Ovary (tissue), 9 donors: ENCODE data around the gene SLC12A8. TPM values are rescaled to one million over a fixed set of nuclear protein-coding genes. Genes with fewer than 3 reads are reported as not detected.

ENCODE experiments used
- DNase-seq, 5 donors: peaks; one replicate each; pipeline ENCODE4 v3.0.0-alpha.2; 2019 to 2020
- H3K27ac ChIP-seq, 2 donors: fragments of 200-600 bp; one replicate each; pipeline versions ENCODE4 v1.5.1 to v1.8.0; 2019 to 2022
- H3K27me3 ChIP-seq: fragments of 200-600 bp; one replicate; pipeline ENCODE4 v1.8.0; 2022
- H3K36me3 ChIP-seq: fragments of 200-600 bp; sonication (generic); one replicate; pipeline ENCODE4 v1.5.1; 2019
- H3K4me1 ChIP-seq: one replicate; pipeline ENCODE4 v1.8.1; 2013; ENCODE audit warnings: mild to moderate bottlenecking, moderate library complexity; ENCODE audit not compliant: insufficient read depth
- H3K4me3 ChIP-seq: fragments of 200-600 bp; sonication (generic); one replicate; pipeline ENCODE4 v1.5.1; 2017
- H3K9me3 ChIP-seq, 2 donors: fragments of 200-600 bp in 1 of 2; sonication (generic) in 1 of 2; one replicate each; pipeline versions ENCODE4 v1.5.1 to v1.8.1; 2013 to 2019; ENCODE audit warnings: mild to moderate bottlenecking in 1 of 2, moderate library complexity in 1 of 2
- CTCF ChIP-seq, 3 donors: fragments of 450-650 bp in 2 of 3; fragments of 200-600 bp in 1 of 3; IDR thresholded peaks; one replicate each; pipeline versions ENCODE4 v1.5.1 to v1.8.0; 2016 to 2022; ENCODE audit warnings: antibody characterized with exemption in 3 of 3, mild to moderate bottlenecking in 1 of 3
- EP300 ChIP-seq: sonication (generic); formaldehyde crosslinking; IDR thresholded peaks from one replicate; pipeline ENCODE4 v1.6.1; 2017; ENCODE audit warnings: antibody characterized with exemption
- POLR2A ChIP-seq: fragments of 450-650 bp; IDR thresholded peaks from one replicate; pipeline ENCODE4 v1.6.1; 2017; ENCODE audit warnings: antibody characterized with exemption, mild to moderate bottlenecking, moderate library complexity
- WGBS, 3 donors: extraction: QIAGEN DNeasy Blood & Tissue Kit in 1 of 3; methylation state at CpG; one replicate each; pipeline versions ENCODE4 v1.1.5 to v1.1.7; 2013 to 2017; 5-methylcytosine and 5-hydroxymethylcytosine counted together
- intact Hi-C, 4 donors: fragments of 100-400 bp; cut with DNase I; formaldehyde crosslinking; loops; one replicate each; pipeline versions ENCODE4 v1.11.0 to v1.15.1; 2022 to 2023
- polyA plus RNA-seq, 2 donors: library from polyadenylated mRNA; stranded (reverse); fragments of 200-250 nt in 1 of 2; fragments of 350-450 nt in 1 of 2; fragmentation: Illumina TruSeq in 1 of 2; extraction: RNeasy Lipid Tissue Mini Kit (QIAGEN cat#74804) in 1 of 2; gene quantifications; one replicate each; pipeline ENCODE4 v1.2.3, GENCODE V29; 2013 to 2014
- total RNA-seq, 7 donors: library from RNA; depleted of rRNA in 2 of 7; stranded (reverse); fragments of >200 nt in 2 of 7; fragmentation: NEBNext Ultra II Directional in 3 of 7; extraction: Animal tissue kit (Norgen Biotek cat#: 25700) in 3 of 7; gene quantifications; one replicate each; pipeline versions ENCODE4 v1.1.0 to v1.2.4, GENCODE V29; 2016 to 2023
- donor health status: DM: no; HTN: no; CAD: no; lungs with moderate emphysema.
- donor health status: DM: no; HTN: no; CAD: no.
- donor health status: Bipolar disorder and iron deficiency.
- donor health status: DM: yes; HTN: yes; CAD: no.
- donor health status: DM: no; HTN: no; CAD: no.
- donor health status: DM: yes; HTN: yes; CAD: no.

The SLC12A8 gene
- total and polyA plus RNA-seq, 9 donors, result 0.28 to 11.5 (median 1.5) TPM

GRCh38 chr3:125213946-125214542 is 1.5 kb upstream of the SLC12A8 start:
- Histone ChIP-seq H3K9me3 (no peaks in the 10 kb centered on the region), H3K36me3 (no peaks in the 10 kb centered on the region), H3K27ac (no peak overlapping the region), H3K27me3 (no peaks in the 10 kb centered on the region), H3K4me1 (peaks cover 5% of the 10 kb centered on the region), H3K4me3 (no peak overlapping the region)
- no peak for TF ChIP-seq POLR2A
- no peak for TF ChIP-seq EP300
- TF ChIP-seq CTCF (IDR thresholded peaks at IDR 0.05), result no peak
- no peak for DNase-seq
- intact Hi-C loops, result no loop called here
- WGBS, 3 donors, result 82 to 85% (median 84%) methylated on average over 7 of the region's 7 CpGs

GRCh38 chr3:125213364-125213755 is 812 bp upstream of the SLC12A8 start:
- no peak overlapping the region for H3K27ac ChIP-seq
- TF ChIP-seq POLR2A, result no peak
- TF ChIP-seq EP300, result no peak
- TF ChIP-seq CTCF (IDR thresholded peaks at IDR 0.05), result no peak
- H3K4me1 ChIP-seq, result peaks cover 5% of the 10 kb centered on the region
- no peaks in the 10 kb centered on the region for H3K36me3 ChIP-seq
- H3K9me3 ChIP-seq, result no peaks in the 10 kb centered on the region
- intact Hi-C loops, result no loop called here
- H3K27me3 ChIP-seq, result no peaks in the 10 kb centered on the region
- DNase-seq, result no peak
- no peak overlapping the region for H3K4me3 ChIP-seq
- WGBS, 3 donors, result 77 to 92% (median 83%) methylated on average over 4 of the region's 4 CpGs

GRCh38 chr3:125212091-125212508 is 448 bp downstream of the SLC12A8 start:
- Histone ChIP-seq H3K4me1 (peaks cover 5% of the 10 kb centered on the region), H3K27ac (no peak overlapping the region), H3K36me3 (no peaks in the 10 kb centered on the region), H3K4me3 (peak overlapping the region; percentile 32), H3K9me3 (no peaks in the 10 kb centered on the region), H3K27me3 (no peaks in the 10 kb centered on the region)
- no peak for DNase-seq
- intact Hi-C loops, result no loop called here
- 1 to 5% (median 4%) methylated on average over 16 to 28 of the region's 28 CpGs for WGBS, 3 donors
- no peak for TF ChIP-seq CTCF (IDR thresholded peaks at IDR 0.05)
- TF ChIP-seq EP300, result no peak
- no peak for TF ChIP-seq POLR2A

GRCh38 chr3:125211523-125212090 is 941 bp downstream of the SLC12A8 start:
- H3K27me3 ChIP-seq, result no peaks in the 10 kb centered on the region
- no peaks in the 10 kb centered on the region for H3K9me3 ChIP-seq
- TF ChIP-seq EP300 (no peak), POLR2A (no peak), CTCF (IDR thresholded peaks at IDR 0.05) (no peak)
- no peak overlapping the region for H3K27ac ChIP-seq
- WGBS, 3 donors, result 67 to 71% (median 70%) methylated on average over 11 of the region's 11 CpGs
- intact Hi-C loops, result no loop called here
- no peaks in the 10 kb centered on the region for H3K36me3 ChIP-seq
- peaks cover 5% of the 10 kb centered on the region for H3K4me1 ChIP-seq
- peak overlapping the region; percentile 32 for H3K4me3 ChIP-seq
- no peak for DNase-seq
